Activated CD4-positive, alpha-beta T cell treated with anti-CD3 and anti-CD28 coated beads, Interleukin-2, amount 50 U/mL, for 4 hours (primary cell): ENCODE results near the gene MYORG.
"Not testable (repeated sequence)": the region's sequence is repeated elsewhere in the genome, so short reads cannot be mapped to it uniquely, and the experiment has no call there.

Source experiments
- DNase-seq, 2 experiments: peaks; one replicate each; pipeline ENCODE4 v3.0.0-alpha.2; 2020

Gene MYORG

GRCh38 chr9:34368796-34369195, 7.9 kb downstream of the MYORG start:
- DNase-seq = not testable (repeated sequence)

- DNase-seq = not testable (repeated sequence)
These were observed 8.8 kb downstream of the MYORG start for GRCh38 chr9:34367751-34368410.

GRCh38 chr9:34366365-34366764, 10.3 kb downstream of the MYORG start:
- no peak for DNase-seq

GRCh38 chr9:34365282-34365681, 11.4 kb downstream of the MYORG start:
- no peak for DNase-seq

GRCh38 chr9:34363619-34364351, 12.9 kb downstream of the MYORG start:
- no peak for DNase-seq

- DNase-seq = no peak
These were observed 14.0 kb downstream of the MYORG start for GRCh38 chr9:34362614-34363214.

- DNase-seq = not testable (repeated sequence)
These were observed 23.7 kb downstream of the MYORG start for GRCh38 chr9:34352957-34353356.

- DNase-seq = not testable (repeated sequence)
These were observed 24.5 kb downstream of the MYORG start for GRCh38 chr9:34352122-34352652.

GRCh38 chr9:34349324-34349723, 27.4 kb downstream of the MYORG start:
- DNase-seq = no peak

GRCh38 chr9:34347800-34348158, 28.9 kb downstream of the MYORG start:
- no peak for DNase-seq

GRCh38 chr9:34346873-34347799, 29.6 kb downstream of the MYORG start:
- DNase-seq = no peak

- no peak for DNase-seq
These were observed 33.1 kb downstream of the MYORG start for GRCh38 chr9:34343605-34344004.

- DNase-seq = no peak
These were observed 33.6 kb downstream of the MYORG start for GRCh38 chr9:34343090-34343489.

- DNase-seq = no peak
These were observed 34.9 kb downstream of the MYORG start for GRCh38 chr9:34341659-34342295.

GRCh38 chr9:34338665-34339385, 37.9 kb downstream of the MYORG start:
- DNase-seq = no peak

- not testable (repeated sequence) for DNase-seq
These were observed 38.6 kb downstream of the MYORG start for GRCh38 chr9:34338079-34338478.

GRCh38 chr9:34337403-34337802, 39.3 kb downstream of the MYORG start:
- DNase-seq = no peak

GRCh38 chr9:34335376-34335775, 41.3 kb downstream of the MYORG start:
- no peak for DNase-seq

- DNase-seq = no peak
These were observed 41.8 kb downstream of the MYORG start for GRCh38 chr9:34334916-34335315.

- no peak for DNase-seq
These were observed 42.3 kb downstream of the MYORG start for GRCh38 chr9:34334337-34334824.

- DNase-seq = no peak
These were observed 42.9 kb downstream of the MYORG start for GRCh38 chr9:34333836-34334235.
